Gastrocnemius medialis (tissue), 4 donors: ENCODE results near the gene GAREM1. TPM values are rescaled to one million over a fixed set of nuclear protein-coding genes. Genes with fewer than 3 reads are reported as not detected.

Experiments
- ATAC-seq, 2 donors: fragments of 150-250 bp; one replicate each; pipeline ENCODE4 v1.9.1; 2016
- DNase-seq, 2 donors: peaks; one replicate each; pipeline ENCODE4 v3.0.0-alpha.2; 2019
- H3K27ac ChIP-seq, 4 donors: fragments of 200-600 bp; sonication (generic); 1 replicate in 1 of 4; 2 replicates in 3 of 4; pipeline ENCODE4 v1.5.1; 2016 to 2018; ENCODE audit warnings: mild to moderate bottlenecking in 2 of 4, moderate library complexity in 1 of 4
- H3K27me3 ChIP-seq, 3 donors: fragments of 200-600 bp; sonication (generic) in 2 of 3; 1 replicate in 1 of 3; 2 replicates in 2 of 3; pipeline versions ENCODE4 v1.5.1 to v1.6.0; 2016 to 2019; ENCODE audit warnings: mild to moderate bottlenecking in 1 of 3, moderate library complexity in 1 of 3
- H3K36me3 ChIP-seq, 2 donors: fragments of 200-600 bp; sonication (generic) in 1 of 2; one replicate each; pipeline ENCODE4 v1.5.1; 2017 to 2018
- H3K4me1 ChIP-seq, 2 donors: fragments of 200-600 bp; sonication (generic) in 1 of 2; one replicate each; pipeline ENCODE4 v1.5.1; 2016 to 2017; ENCODE audit warnings: mild to moderate bottlenecking in 2 of 2
- H3K4me3 ChIP-seq, 4 donors: fragments of 200-600 bp; sonication (generic) in 3 of 4; 1 replicate in 1 of 4; 2 replicates in 3 of 4; pipeline ENCODE4 v1.5.1; 2016 to 2019; ENCODE audit warnings: mild to moderate bottlenecking in 2 of 4
- H3K9me3 ChIP-seq, 3 donors: fragments of 200-600 bp; sonication (generic) in 2 of 3; 1 replicate in 1 of 3; 2 replicates in 2 of 3; pipeline ENCODE4 v1.5.1; 2016 to 2019
- POLR2A ChIP-seq, 2 donors: fragments of 450-650 bp; IDR thresholded peaks; one replicate each; pipeline ENCODE4 v1.6.1; 2017; ENCODE audit warnings: antibody characterized with exemption in 2 of 2, mild to moderate bottlenecking in 2 of 2, moderate library complexity in 2 of 2
- in situ Hi-C, 4 donors: fragments of 200-750 bp; cut with MboI; loops; one replicate each; pipeline versions ENCODE4 v1.15.0 to v1.8.0; 2017; ENCODE audit warnings: low sequenced_read_pairs in 4 of 4
- intact Hi-C: fragments of 100-400 bp; cut with DNase I; formaldehyde crosslinking; loops from one replicate; pipeline ENCODE4 v1.15.1; 2023; ENCODE audit warnings: low total_unique reads
- total RNA-seq, 4 donors: library from RNA; depleted of rRNA; stranded (reverse); fragments of >200 nt; gene quantifications; one replicate each; pipeline versions ENCODE4 v1.1.0 to v1.2.3, GENCODE V29; 2016
- TF ChIP-seq, protein P1 (sequence below), 5 experiments: fragments of 450-650 bp in 3 of 5; fragments of 200-600 bp in 2 of 5; sonication (generic) in 2 of 5; IDR thresholded peaks in 4 of 5; conservative IDR thresholded peaks in 1 of 5; 1 replicate in 4 of 5; 2 replicates in 1 of 5; pipeline ENCODE4 v1.5.1; 2016 to 2019; ENCODE audit warnings: antibody characterized with exemption in 5 of 5, mild to moderate bottlenecking in 3 of 5, moderate library complexity in 3 of 5

The GAREM1 gene
- total RNA-seq, 4 donors from 2014 or later, result 13.4 to 21.9 (median 16.4) TPM

DNA sequence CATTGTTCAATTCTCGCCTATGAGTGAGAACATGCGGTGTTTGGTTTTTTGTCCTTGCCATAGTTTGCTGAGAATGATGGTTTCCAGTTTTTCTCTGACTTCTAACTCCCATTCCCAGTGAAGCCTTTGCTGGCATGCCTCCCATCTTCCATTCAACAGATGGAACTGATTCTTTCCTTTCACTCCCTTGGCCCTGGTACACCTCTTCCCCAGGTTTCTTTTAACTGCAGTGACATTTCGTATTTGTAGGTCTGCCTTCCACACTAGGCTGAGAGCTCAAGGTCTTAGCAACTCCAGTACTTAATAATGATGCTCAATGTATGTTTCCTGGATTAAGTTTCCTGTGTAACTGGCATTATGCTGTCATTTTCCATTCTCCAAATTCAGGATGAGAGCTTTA is 48.5 kb downstream of the GAREM1 start:
- Histone ChIP-seq H3K4me1 (peaks cover 41 to 58% of the 10 kb centered on the region in 2 donors), H3K27ac (peak overlapping the region in 1 of 4 donors; percentile 24), H3K27me3 (no peaks in the 10 kb centered on the region), H3K36me3 (no peaks in the 10 kb centered on the region), H3K9me3 (no peaks in the 10 kb centered on the region), H3K4me3 (no peak overlapping the region)
- no peak for TF ChIP-seq POLR2A (IDR thresholded peaks at IDR 0.05)
- TF ChIP-seq, protein P1, sequence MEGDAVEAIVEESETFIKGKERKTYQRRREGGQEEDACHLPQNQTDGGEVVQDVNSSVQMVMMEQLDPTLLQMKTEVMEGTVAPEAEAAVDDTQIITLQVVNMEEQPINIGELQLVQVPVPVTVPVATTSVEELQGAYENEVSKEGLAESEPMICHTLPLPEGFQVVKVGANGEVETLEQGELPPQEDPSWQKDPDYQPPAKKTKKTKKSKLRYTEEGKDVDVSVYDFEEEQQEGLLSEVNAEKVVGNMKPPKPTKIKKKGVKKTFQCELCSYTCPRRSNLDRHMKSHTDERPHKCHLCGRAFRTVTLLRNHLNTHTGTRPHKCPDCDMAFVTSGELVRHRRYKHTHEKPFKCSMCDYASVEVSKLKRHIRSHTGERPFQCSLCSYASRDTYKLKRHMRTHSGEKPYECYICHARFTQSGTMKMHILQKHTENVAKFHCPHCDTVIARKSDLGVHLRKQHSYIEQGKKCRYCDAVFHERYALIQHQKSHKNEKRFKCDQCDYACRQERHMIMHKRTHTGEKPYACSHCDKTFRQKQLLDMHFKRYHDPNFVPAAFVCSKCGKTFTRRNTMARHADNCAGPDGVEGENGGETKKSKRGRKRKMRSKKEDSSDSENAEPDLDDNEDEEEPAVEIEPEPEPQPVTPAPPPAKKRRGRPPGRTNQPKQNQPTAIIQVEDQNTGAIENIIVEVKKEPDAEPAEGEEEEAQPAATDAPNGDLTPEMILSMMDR (IDR thresholded peaks at IDR 0.05 in 4 of 5, conservative IDR thresholded peaks at IDR 0.05 in 1 of 5), result no peak
- intact Hi-C loops (no loop called here), in situ Hi-C loops (loop anchor here in 1 of 4 donors (25.0 kb wide), 1 partner anchor 90 kb away; no protein-coding TSS in a partner anchor)
- ATAC-seq (no peak), DNase-seq (no peak)

GRCh38 chr18:32420084-32420750 is 50.5 kb downstream of the GAREM1 start:
- Histone ChIP-seq H3K9me3 (no peaks in the 10 kb centered on the region), H3K36me3 (no peaks in the 10 kb centered on the region), H3K4me3 (no peak overlapping the region), H3K27ac (no peak overlapping the region), H3K4me1 (peaks cover 36 to 53% of the 10 kb centered on the region in 2 donors), H3K27me3 (no peaks in the 10 kb centered on the region)
- ATAC-seq (no peak), DNase-seq (no peak)
- in situ Hi-C loops (loop anchor here in 1 of 4 donors (25.0 kb wide), 1 partner anchor 92 kb away; no protein-coding TSS in a partner anchor), intact Hi-C loops (no loop called here)
- no peak for TF ChIP-seq POLR2A (IDR thresholded peaks at IDR 0.05)
- TF ChIP-seq, protein P1 (IDR thresholded peaks at IDR 0.05 in 4 of 5, conservative IDR thresholded peaks at IDR 0.05 in 1 of 5), result no peak

GRCh38 chr18:32418148-32418547 is 52.5 kb downstream of the GAREM1 start:
- H3K27ac ChIP-seq, result no peak overlapping the region
- in situ Hi-C loops (loop anchor here in 1 of 4 donors (25.0 kb wide), 1 partner anchor 94 kb away; no protein-coding TSS in a partner anchor), intact Hi-C loops (no loop called here)
- H3K9me3 ChIP-seq, result no peaks in the 10 kb centered on the region
- ATAC-seq (no peak), DNase-seq (no peak)
- peaks cover 34 to 39% of the 10 kb centered on the region in 2 donors for H3K4me1 ChIP-seq
- no peaks in the 10 kb centered on the region for H3K27me3 ChIP-seq
- H3K4me3 ChIP-seq, result no peak overlapping the region
- no peaks in the 10 kb centered on the region for H3K36me3 ChIP-seq
- TF ChIP-seq, protein P1 (IDR thresholded peaks at IDR 0.05 in 4 of 5, conservative IDR thresholded peaks at IDR 0.05 in 1 of 5), result no peak
- no peak for TF ChIP-seq POLR2A (IDR thresholded peaks at IDR 0.05)

- Histone ChIP-seq H3K27ac (no peak overlapping the region), H3K27me3 (no peaks in the 10 kb centered on the region), H3K36me3 (no peaks in the 10 kb centered on the region), H3K9me3 (no peaks in the 10 kb centered on the region), H3K4me1 (no peaks in the 10 kb centered on the region), H3K4me3 (no peak overlapping the region)
- ATAC-seq (no peak), DNase-seq (no peak)
- in situ Hi-C loops (loop anchor here in 1 of 4 donors (25.0 kb wide), 1 partner anchor 107 kb away; no protein-coding TSS in a partner anchor), intact Hi-C loops (no loop called here)
- TF ChIP-seq, protein P1 (IDR thresholded peaks at IDR 0.05 in 4 of 5, conservative IDR thresholded peaks at IDR 0.05 in 1 of 5), result no peak
- no peak for TF ChIP-seq POLR2A (IDR thresholded peaks at IDR 0.05)
Measured at GRCh38 chr18:32405588-32405987, 65.1 kb downstream of the GAREM1 start.
